ENCODE data around the gene NCKAP5. TPM values are rescaled to one million over a fixed set of nuclear protein-coding genes. Genes with fewer than 3 reads are reported as not detected.

The NCKAP5 gene
- total RNA-seq, 1 donor from 2014 or later: 27.9 TPM

DNA sequence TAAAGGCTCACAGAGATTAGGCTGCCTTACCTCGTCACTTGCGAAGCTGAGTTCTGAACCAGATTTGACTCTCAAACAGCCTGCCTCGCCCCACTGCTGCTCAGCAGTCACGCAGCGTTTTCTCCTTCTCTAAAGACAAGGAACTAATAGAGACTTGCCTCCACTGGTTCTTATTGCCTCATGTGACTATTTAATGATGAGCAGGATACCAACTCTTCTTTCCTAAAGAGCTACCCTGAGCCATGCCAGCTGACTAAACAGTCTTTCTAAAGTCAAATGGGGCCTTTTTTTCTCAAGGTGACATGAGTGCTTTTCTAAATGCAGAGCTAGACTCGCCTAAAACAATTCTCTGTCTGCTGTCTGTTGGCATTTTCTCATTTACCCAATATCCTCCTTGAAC is 147.5 kb downstream of the NCKAP5 start:
- no peaks in the 10 kb centered on the region for H3K9me3 Mint-ChIP-seq
- no peak for DNase-seq (ENCODE audit: low read depth, low spot score)
- H3K27ac Mint-ChIP-seq (ENCODE audit: unreplicated experiment): no peak overlapping the region
- TF ChIP-seq, protein P1, sequence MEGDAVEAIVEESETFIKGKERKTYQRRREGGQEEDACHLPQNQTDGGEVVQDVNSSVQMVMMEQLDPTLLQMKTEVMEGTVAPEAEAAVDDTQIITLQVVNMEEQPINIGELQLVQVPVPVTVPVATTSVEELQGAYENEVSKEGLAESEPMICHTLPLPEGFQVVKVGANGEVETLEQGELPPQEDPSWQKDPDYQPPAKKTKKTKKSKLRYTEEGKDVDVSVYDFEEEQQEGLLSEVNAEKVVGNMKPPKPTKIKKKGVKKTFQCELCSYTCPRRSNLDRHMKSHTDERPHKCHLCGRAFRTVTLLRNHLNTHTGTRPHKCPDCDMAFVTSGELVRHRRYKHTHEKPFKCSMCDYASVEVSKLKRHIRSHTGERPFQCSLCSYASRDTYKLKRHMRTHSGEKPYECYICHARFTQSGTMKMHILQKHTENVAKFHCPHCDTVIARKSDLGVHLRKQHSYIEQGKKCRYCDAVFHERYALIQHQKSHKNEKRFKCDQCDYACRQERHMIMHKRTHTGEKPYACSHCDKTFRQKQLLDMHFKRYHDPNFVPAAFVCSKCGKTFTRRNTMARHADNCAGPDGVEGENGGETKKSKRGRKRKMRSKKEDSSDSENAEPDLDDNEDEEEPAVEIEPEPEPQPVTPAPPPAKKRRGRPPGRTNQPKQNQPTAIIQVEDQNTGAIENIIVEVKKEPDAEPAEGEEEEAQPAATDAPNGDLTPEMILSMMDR (conservative IDR thresholded peaks at IDR 0.05): no peak
- peaks cover 87% of the 10 kb centered on the region for H3K4me1 Mint-ChIP-seq
- H3K36me3 Mint-ChIP-seq (ENCODE audit: low read depth): no peaks in the 10 kb centered on the region
- H3K27me3 Mint-ChIP-seq (ENCODE audit: low read depth): no peaks in the 10 kb centered on the region
- H3K4me3 Mint-ChIP-seq: no peak overlapping the region

DNA sequence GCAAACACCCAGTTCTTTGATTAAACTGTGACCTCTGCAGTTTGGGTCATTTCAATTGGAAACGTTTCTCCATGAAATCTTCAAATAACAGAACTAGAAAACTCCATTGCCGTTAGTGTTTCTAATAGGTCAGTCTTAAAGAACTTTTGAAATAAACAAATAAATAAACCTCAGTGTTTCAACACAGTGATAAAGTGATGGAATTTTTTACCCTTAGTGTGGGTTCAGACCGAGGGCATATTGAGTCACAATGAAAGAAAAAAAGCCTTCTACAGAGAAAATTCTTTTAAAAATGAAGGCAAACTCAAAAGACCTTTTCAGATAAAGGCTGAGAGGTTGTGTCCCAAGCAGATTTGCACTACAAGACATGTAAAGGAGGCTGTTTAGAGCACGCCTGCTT is 149.6 kb downstream of the NCKAP5 start:
- TF ChIP-seq, protein P1 (conservative IDR thresholded peaks at IDR 0.05): no peak
- H3K27ac Mint-ChIP-seq (ENCODE audit: unreplicated experiment): peak overlapping the region; percentile 72
- H3K27me3 Mint-ChIP-seq (ENCODE audit: low read depth): no peaks in the 10 kb centered on the region
- peaks cover 78% of the 10 kb centered on the region for H3K4me1 Mint-ChIP-seq
- DNase-seq (ENCODE audit: low read depth, low spot score): no peak
- H3K4me3 Mint-ChIP-seq: peak overlapping the region; percentile 54
- H3K9me3 Mint-ChIP-seq: no peaks in the 10 kb centered on the region
- H3K36me3 Mint-ChIP-seq (ENCODE audit: low read depth): no peaks in the 10 kb centered on the region

DNA sequence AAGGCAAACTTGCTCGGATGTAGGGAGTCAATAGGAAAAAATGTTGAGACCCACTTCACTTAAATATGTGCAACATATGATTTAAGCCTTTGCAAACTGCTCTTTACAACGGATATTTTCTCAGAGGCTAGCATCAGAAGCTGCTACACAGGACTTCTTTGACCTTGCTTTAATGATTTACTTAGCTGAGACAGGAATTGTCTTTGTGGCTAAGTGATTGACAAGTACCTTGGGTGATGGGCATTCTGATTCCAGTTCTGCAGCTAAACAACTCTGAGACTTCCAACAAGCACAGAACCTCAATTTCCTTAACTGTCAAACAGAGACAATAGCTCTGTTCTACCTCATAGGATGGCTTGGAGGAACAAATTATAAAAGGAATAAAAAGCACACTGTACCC is 150.2 kb downstream of the NCKAP5 start:
- Mint-ChIP-seq H3K4me3 (peak overlapping the region; percentile 64), H3K27me3 (ENCODE audit: low read depth) (no peaks in the 10 kb centered on the region), H3K27ac (ENCODE audit: unreplicated experiment) (peak overlapping the region; percentile 78), H3K36me3 (ENCODE audit: low read depth) (no peaks in the 10 kb centered on the region), H3K9me3 (no peaks in the 10 kb centered on the region), H3K4me1 (peaks cover 78% of the 10 kb centered on the region)
- TF ChIP-seq, protein P1 (conservative IDR thresholded peaks at IDR 0.05): no peak
- DNase-seq (ENCODE audit: low read depth, low spot score): no peak

DNA sequence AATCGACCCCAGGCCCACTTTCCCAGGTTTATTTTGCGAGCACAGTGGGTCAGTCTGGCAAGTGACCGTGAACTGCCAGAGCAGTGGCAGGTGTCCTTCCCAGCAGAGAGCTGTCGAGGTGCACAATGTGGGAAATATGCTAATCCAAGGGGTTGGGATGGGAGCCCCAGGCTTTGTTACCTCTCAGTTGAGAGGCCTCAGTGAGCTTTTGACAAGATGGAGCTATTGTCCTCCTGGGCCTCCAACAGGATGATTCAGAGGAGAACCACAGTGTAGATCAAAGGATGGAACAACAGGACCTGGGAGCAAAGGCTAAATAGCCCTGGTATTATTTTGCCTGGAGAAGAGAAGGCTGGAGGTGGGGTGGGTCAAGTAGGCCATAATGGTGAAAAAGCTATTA is 150.8 kb downstream of the NCKAP5 start:
- Mint-ChIP-seq H3K4me1 (peaks cover 77% of the 10 kb centered on the region), H3K36me3 (ENCODE audit: low read depth) (no peaks in the 10 kb centered on the region), H3K9me3 (no peaks in the 10 kb centered on the region), H3K27ac (ENCODE audit: unreplicated experiment) (peak overlapping the region; percentile 78), H3K4me3 (peak overlapping the region; percentile 64), H3K27me3 (ENCODE audit: low read depth) (no peaks in the 10 kb centered on the region)
- TF ChIP-seq, protein P1 (conservative IDR thresholded peaks at IDR 0.05): no peak
- DNase-seq (ENCODE audit: low read depth, low spot score): peak; percentile 29

DNA sequence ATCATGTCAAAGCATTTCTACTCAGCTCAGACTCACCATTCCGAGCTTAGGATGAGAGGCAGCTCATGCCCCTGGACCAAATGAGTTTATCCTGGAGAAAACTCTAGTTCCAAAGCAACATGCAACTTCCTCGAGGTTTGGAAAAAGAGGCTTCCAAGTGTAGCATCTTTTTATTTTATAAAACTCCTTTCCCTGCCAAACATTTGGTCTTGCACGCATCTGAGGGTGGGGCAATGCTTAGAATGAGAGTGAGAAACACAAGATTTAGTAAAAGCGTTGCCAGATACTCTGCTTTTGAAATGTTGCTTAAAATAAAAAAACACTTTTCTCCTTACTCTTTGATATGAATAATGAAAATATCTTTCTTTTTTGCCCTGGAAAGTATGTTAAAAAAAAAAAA is 151.5 kb downstream of the NCKAP5 start:
- peak overlapping the region; percentile 64 for H3K4me3 Mint-ChIP-seq
- peaks cover 77% of the 10 kb centered on the region for H3K4me1 Mint-ChIP-seq
- H3K9me3 Mint-ChIP-seq: no peaks in the 10 kb centered on the region
- DNase-seq (ENCODE audit: low read depth, low spot score): no peak
- H3K36me3 Mint-ChIP-seq (ENCODE audit: low read depth): no peaks in the 10 kb centered on the region
- no peaks in the 10 kb centered on the region for H3K27me3 Mint-ChIP-seq (ENCODE audit: low read depth)
- TF ChIP-seq, protein P1 (conservative IDR thresholded peaks at IDR 0.05): no peak
- no peak overlapping the region for H3K27ac Mint-ChIP-seq (ENCODE audit: unreplicated experiment)

DNA sequence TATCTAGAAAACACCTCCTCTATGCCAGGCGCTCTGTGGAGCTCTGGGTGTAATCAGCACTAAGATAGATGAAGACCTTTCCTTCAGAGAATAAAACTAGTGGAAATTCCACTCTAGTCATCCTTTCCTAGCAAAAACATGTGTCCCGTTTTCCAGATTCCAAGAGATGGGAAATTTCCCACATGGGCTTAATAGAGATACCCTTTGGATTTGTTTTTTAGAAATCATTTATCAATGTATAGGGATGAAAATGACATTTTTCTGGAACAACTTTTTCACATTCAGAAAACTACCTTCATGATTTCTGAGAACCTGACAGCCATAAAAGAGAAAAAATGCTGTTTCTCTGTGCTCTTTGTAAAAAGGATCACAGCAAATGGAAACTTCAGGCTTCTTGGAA is 152.1 kb downstream of the NCKAP5 start:
- H3K27me3 Mint-ChIP-seq (ENCODE audit: low read depth): no peaks in the 10 kb centered on the region
- H3K27ac Mint-ChIP-seq (ENCODE audit: unreplicated experiment): no peak overlapping the region
- no peak overlapping the region for H3K4me3 Mint-ChIP-seq
- DNase-seq (ENCODE audit: low read depth, low spot score): no peak
- no peaks in the 10 kb centered on the region for H3K36me3 Mint-ChIP-seq (ENCODE audit: low read depth)
- H3K9me3 Mint-ChIP-seq: no peaks in the 10 kb centered on the region
- TF ChIP-seq, protein P1 (conservative IDR thresholded peaks at IDR 0.05): no peak
- peaks cover 76% of the 10 kb centered on the region for H3K4me1 Mint-ChIP-seq

Data from neural crest cell (in vitro differentiated cells).